Coronary artery (tissue), 2 donors: Measurements from ENCODE around the gene TRIB2.

Source experiments
- DNase-seq: peaks from one replicate; pipeline ENCODE4 v3.0.0-alpha.2; 2017; ENCODE audit warnings: low spot score
- H3K27ac ChIP-seq, 2 donors: fragments of 200-600 bp; sonication (generic); one replicate each; pipeline ENCODE4 v1.5.1; 2016 to 2019
- H3K4me3 ChIP-seq: fragments of 200-600 bp; sonication (generic); 2 replicates; pipeline ENCODE4 v1.5.1; 2016; ENCODE audit warnings: mild to moderate bottlenecking, moderate library complexity
- CTCF ChIP-seq: fragments of 200-600 bp; sonication (generic); IDR thresholded peaks from one replicate; pipeline ENCODE4 v1.5.1; 2019; ENCODE audit warnings: antibody characterized with exemption

The TRIB2 gene

GRCh38 chr2:12720278-12720620, 3.5 kb downstream of the TRIB2 start:
- no peak for TF ChIP-seq CTCF
- no peak for DNase-seq
- H3K4me3 ChIP-seq, result peak overlapping the region; percentile 91
- peak overlapping the region in 1 of 2 donors; percentile 95 for H3K27ac ChIP-seq

- no peak for TF ChIP-seq CTCF
- no peak for DNase-seq
- Histone ChIP-seq H3K27ac (peak overlapping the region in 1 of 2 donors; percentile 58), H3K4me3 (peak overlapping the region; percentile 91)
Measured at GRCh38 chr2:12720754-12721378, 4.1 kb downstream of the TRIB2 start.

- DNase-seq, result no peak
- H3K4me3 ChIP-seq, result peak overlapping the region; percentile 91
- TF ChIP-seq CTCF, result no peak
- peak overlapping the region in 1 of 2 donors; percentile 58 for H3K27ac ChIP-seq
Measured at GRCh38 chr2:12721566-12722446, 5.1 kb downstream of the TRIB2 start.

GRCh38 chr2:12722447-12723316, 5.9 kb downstream of the TRIB2 start:
- H3K27ac ChIP-seq, result peak overlapping the region in 1 of 2 donors; percentile 58
- TF ChIP-seq CTCF, result no peak
- DNase-seq, result no peak
- peak overlapping the region; percentile 91 for H3K4me3 ChIP-seq

GRCh38 chr2:12723736-12724463, 7.2 kb downstream of the TRIB2 start:
- H3K4me3 ChIP-seq, result peak overlapping the region; percentile 91
- no peak for TF ChIP-seq CTCF
- H3K27ac ChIP-seq, result peak overlapping the region in 1 of 2 donors; percentile 4
- DNase-seq, result peak; percentile 26
